PC-9 (cell line): ENCODE results near the gene ENHO.
"Not testable (repeated sequence)": the region's sequence is repeated elsewhere in the genome, so short reads cannot be mapped to it uniquely, and the experiment has no call there.

ENCODE experiments used
- CTCF ChIP-seq: fragments of 200-600 bp; sonication (generic); conservative IDR thresholded peaks from 2 replicates; pipeline ENCODE4 v1.6.1; 2017; ENCODE audit warnings: mixed run types, antibody characterized with exemption, mild to moderate bottlenecking, moderate library complexity
- EZH2 ChIP-seq: fragments of 200-600 bp; sonication (generic); IDR thresholded peaks from 2 replicates; pipeline ENCODE4 v1.8.0; 2017; ENCODE audit warnings: antibody characterized with exemption, low read depth

- TF ChIP-seq CTCF, EZH2: not testable (repeated sequence)
Observed at GRCh38 chr9:34532041-34532440, 9.3 kb upstream of the ENHO start.
